NCI-H524 treated with DMSO at 0.1 percent for 48 hours (cell line): ENCODE results near the gene NEK11.

ENCODE experiments used
- DNase-seq: peaks from one replicate; lab custom pipeline; 2025; lab: John Stamatoyannopoulos, UW

The NEK11 gene

DNA sequence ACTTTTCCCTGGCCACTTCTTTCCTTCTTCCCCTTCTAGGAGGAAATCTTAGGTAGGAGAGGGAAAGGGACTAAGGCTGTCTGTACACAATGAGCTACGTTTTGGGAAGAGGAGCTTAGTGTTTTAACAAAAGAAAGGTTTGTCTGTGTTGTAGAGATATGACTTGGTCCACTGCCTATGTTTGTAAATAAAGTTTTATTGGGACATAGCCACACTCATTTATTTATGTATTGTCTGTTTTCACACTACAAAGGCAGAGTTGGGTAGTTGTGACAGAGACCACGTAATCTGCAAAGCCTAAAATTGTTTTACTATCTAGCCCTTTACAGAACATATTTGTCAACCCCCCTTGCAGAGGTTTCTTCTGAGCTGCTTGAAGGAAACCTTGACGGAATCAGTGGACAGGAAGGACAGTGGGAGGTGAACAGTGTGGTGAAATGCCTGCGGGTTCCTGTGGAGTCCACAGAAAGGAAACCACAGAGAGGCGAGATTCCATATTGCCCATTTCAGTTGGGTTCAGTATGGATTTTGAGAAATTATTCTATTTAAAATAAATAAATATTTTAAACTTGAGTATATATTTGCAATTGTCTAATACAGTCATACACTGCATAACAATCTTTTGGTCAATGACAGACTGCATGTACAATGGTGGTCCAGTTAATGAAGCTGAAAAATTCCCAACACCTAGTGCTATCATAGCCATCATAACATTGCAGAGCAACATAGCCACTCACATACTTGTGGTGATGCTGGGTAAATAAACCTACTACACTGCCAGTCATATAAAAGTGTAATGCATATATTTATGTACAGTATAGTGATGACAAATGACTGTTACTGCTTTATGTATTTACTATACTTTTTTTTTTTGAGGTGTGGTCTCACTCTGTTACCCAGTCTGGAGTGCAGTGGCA is 197.0 kb downstream of the NEK11 start:
- no peak for DNase-seq

DNA sequence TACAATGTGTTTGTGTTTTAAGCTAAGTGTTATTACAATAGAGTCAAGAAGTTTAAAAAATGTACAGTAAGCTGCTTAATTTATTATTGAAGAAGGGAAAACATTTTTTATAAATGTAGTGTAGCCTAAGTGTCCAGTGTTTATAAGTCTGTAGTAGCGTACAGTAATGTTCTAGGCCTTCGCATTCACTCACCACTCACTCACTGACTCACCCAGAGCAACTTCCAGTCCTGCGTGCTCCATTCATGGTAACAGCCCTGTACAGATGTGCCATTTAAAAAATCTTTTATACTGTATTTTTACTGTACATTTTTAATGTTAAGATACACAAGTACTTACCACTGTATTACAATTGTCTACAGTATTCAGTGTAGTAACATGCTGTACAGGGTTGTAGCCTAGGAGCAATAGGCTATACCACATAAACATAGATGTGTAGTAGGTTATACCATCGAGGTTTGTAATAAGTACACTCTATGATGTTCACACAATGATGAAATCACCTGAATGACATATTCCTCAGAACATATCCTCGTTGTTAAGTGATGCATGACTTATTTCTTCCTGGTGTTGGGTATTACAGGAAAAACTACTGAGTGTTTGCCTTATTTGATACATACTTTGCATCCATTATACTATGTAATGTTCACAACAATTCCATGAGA is 198.3 kb downstream of the NEK11 start:
- DNase-seq, result no peak

DNA sequence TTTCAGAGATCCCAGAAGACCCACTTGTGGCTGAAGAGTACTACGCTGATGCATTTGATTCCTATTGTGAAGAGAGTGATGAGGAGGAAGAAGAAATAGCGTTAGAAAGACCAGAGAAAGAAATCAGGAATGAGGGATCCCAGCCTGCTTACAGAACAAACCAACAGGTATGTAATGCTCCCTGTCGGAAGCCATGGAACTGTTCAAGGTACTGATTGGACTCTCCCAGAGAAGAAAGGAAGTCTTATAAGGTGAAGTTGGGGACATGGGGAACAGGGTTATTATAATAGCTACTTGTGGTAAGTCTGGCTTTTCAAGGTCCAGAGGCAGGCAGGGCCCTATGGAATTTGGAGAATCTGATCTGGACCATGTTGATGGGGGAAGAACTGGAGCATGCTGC is 201.8 kb downstream of the NEK11 start:
- no peak for DNase-seq

DNA sequence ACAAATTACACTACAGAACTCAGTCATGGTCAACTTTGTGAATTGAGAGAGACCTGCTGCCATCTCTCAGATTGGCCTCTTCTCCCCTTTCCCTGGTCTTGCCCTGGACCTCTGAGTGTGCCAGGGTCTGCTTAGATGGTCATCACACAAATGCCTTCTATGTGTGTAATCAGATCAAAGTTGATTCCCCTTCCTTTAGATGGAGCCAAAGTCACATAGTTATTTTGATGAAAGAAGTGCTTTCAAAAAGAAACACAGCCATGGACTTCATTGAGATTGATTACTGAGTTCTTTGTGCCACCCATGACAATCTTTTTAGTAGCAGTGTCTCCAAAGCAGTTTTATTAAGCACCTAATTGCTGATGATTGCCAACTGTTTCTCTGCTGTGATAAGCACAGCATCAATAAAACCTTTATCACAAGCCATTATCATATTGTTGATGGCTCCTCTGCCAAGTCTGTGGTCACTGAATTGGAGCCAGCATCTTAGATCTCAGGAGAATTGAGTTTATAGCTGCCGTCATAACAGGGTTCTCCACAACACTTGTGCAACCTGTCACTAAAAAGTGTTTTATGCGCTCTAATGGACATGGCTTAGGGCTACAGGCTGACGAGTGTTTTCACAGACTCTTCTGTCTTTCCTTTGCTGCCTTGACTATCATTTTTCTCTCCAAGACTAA is 205.2 kb downstream of the NEK11 start:
- no peak for DNase-seq

DNA sequence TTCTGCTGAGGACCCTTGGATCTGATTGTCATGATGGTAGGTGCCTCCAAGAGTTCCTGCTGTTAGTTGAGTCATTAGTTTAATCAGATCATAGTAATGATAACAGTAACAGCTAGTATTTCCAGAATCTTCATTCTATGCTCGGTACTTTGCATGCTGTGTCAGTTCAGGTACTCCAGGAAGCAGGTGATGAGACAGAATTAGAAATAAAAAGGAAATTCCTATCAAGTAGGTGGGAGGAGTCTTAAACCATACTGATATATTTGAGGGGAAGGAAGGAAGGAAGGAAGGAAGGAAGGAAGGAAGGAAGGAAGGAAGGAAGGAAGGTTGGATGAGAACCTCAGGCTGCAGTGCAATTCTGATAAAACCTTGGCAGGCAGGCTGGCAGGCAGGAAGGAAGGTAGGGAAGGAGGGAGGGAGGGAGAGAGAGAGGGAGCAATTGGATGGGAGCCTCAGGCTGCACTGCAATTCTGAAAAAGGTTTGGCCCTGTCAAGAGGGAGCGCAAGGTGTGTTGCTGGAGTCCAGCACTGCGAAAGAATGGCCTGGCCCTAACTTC is 206.1 kb downstream of the NEK11 start:
- DNase-seq, result no peak

DNA sequence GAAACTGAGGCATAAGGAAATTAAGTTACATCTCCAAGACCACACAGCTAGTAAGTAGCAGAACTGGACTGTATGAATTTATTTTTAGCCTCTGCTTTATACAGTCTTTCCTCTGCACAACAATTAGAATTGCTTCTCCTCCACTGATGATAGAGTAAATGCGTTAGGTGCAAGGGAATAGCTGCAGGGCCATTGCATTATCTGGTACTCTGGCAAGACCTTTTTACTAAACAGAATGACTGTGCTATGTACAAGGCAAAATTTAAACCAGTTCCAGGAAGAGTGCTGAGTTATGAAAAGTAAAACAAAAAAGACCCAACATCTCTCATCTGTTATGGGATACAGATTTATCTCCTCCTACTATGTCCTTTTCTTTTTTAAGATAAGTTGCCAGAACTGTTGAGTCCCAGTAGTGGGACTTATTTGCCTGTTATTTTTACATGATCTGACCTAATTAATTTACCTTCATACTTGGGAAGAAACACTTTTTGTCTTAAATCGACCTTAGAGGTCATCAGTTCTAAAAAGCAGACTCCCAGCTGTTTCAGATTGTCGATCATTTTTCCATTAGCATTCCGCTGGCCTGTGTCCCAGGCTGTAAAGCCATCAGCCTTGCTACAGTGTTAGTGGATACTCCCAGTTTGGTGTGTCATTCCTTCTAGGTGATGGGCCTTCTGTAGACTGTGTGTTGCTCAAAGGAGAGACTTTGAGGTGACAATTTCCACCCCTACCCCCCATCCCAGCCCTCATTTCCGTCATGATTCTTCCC is 207.4 kb downstream of the NEK11 start:
- DNase-seq, result no peak

DNA sequence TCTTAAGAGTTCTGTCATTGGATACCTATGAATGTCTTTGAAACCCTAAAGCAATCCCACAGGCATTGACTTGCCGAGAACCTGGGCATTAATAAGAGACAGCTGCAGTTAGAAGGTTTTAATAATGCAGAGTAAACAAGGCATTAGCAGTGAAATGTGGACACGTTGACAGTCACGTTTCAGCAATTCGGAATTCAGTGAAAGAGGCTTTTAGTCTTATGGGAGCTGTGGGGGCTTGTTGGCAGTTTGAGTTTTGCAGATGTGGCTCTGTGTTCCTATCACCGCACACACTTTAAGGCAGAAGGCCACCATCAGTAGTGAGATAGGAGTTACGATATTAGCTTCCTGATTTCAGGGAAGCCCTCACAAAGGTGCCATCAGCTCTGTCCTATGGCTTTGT is 209.7 kb downstream of the NEK11 start:
- no peak for DNase-seq

DNA sequence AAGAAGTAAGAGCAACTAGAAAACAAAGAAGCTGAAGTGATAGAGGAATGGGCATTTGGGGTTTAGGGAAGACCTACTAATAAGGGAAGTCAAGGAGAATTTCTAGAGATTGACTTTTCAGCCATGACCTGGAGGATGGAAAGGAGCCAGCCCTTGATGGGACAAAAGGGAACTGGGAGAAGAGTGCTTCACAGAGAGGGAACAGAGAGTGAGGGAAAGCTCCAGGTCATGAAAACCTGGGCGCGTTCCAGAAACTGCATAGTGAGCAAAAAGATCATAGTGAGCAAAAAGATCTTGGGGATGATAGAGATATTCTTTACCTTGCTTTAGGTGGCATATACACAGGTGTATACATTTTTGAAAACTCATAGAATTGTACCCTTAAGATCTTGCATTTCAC is 211.8 kb downstream of the NEK11 start:
- no peak for DNase-seq

DNA sequence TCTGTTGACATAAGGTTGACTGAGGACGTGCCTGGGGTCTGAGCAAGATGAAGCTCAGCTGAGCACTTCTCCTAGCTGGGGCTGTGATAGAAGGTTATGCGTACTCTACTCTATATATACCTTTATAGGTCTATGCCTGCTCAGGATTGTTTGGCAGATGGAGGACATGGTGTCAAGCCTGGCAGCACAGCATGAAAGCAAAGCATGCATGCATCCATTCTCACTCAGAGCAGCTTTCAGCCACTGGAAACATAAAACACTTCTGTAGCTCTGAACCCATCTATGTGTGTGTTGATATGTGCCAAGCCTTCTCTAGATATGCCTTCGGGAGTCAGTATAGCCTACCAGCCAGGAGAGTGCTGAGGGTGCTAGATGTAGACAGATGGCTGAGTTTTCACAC is 212.6 kb downstream of the NEK11 start:
- DNase-seq, result no peak

DNA sequence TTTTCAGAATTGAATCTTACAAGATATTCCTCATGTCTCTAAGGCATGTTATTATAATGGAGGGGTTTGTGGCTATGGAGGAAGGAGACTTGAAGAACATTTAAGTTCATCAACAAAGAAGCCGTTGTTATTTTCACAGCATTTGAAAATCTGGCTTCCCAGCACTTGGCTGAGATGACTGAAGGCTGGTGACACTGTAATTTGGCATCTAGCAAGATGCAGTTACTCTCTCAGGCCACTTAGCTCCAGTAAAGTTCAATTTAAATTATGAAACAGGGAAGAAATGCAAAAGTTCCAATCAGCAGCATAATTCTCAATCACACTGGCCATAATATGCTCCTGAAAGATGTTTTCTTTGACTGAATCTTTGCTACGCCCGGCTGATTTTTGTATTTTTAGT is 215.5 kb downstream of the NEK11 start:
- no peak for DNase-seq

DNA sequence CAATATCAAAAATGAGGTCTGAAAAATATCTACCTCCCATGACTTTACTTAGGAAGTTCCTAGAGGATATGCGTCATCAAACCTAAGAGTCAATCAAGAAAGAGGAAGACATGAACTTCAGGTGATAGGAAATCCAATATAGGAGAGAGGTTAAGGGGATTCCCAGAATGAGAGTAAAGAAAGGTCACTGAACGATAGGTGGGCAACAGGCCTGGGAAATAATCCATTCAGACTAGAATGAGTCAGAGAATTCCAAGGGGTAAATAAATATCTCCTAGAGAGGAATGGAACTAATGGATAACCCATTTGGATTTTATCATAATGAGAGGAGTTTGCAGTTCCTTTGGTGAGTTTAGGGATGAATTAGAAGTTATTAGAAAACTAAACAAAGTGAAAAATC is 223.8 kb downstream of the NEK11 start:
- no peak for DNase-seq

DNA sequence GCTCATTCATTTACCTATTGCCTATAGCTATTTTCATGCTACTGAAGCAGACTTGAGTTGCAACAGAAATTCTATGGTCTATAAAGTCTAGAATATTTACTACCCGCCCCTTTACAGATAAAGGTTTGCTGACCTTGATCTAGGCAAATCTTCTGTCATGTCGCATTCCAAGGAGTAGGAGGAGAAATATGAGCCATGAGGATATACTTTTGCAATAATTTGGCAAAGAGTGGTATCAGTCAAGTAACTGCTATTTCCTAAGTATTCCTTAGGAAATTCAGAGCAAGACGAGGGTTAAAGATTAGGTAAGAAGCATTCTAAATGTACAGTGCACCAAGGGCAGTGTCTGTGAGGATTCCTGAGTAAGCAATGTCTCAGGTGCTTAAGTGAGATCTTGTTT is 233.8 kb downstream of the NEK11 start:
- DNase-seq, result no peak

DNA sequence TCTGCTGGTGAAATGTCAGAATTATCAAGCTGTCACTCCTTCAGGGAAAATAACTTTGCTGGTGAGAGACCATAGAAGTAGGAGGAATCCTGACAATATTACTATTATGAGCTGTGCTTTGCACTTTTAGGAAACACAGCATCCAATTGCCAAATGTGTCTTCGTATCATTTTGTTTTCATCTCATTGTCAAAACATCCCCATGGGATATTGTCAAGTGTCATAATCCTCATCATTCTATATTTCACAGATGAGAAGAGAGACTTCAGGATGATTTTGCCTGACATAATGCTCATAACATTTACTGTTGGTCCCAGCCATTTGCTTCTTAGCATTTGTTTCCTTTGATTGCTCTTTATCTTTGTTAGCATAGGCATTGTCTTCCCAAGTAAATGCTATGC is 234.4 kb downstream of the NEK11 start:
- no peak for DNase-seq

DNA sequence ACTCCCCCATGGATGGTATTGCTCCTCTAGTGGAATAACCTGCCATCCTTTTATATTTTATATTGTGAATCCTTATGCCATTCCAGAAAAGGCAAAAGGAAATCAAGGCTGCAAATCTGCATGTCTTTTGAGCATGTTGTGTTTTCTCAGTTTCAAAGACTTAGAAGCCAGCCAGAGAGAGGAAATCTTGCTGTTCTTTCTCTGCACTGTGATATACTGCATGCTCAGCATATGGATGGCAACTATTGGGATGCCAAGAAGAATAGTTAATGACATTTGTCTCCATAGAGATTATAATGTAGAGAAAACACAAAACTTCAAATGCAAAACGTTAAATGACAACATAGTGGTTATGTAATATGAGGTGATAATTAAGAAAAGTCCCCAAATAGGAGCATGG is 248.9 kb downstream of the NEK11 start:
- DNase-seq, result no peak

DNA sequence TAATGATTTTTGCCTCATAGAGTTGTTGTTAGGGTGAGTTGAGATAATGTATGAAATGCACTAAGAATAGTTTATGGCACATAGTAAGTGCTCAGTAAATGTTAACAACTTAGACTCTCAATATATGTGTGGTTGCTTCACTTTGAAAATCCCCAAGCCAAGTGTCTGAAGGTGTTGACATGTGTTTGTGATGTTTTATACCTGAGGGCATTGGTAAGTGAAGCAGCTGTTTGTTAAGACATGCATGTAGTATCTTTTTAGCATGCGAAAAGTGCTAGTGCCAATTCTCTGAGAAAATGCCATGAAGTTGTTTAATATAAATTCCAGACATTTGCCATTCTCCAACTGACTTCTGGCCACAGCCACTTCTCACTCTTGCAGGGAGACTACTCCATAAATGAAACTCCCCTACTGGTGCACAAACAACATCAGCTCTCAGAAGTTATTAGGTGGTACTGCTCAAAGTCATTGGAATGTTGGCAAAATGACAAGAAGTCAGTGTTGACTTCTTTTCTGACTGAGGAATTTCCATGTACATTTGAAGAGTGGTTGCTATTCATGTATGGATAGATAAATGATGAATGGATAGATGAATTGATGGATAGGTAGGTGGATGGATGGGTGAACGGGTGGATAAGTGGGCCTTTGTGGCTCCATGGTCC is 251.3 kb downstream of the NEK11 start:
- no peak for DNase-seq

DNA sequence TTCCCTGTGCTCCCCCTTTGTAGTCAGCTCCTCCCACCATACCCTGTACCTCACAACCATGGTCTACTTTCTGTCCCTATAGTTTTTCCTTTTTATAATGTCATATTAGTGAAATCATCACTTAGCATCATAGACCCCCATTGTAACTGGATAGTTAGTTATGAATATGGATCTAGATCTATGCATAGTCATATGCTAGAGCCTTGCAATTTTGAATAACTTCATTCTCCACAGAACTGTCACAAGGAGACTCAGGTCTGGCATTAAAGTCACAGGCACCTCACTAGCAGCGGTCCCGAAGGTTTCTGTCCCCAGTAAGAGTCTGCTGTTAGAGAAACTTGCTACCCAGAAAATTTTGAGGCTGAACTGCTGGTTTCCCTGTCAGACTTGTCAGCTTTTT is 252.9 kb downstream of the NEK11 start:
- no peak for DNase-seq

DNA sequence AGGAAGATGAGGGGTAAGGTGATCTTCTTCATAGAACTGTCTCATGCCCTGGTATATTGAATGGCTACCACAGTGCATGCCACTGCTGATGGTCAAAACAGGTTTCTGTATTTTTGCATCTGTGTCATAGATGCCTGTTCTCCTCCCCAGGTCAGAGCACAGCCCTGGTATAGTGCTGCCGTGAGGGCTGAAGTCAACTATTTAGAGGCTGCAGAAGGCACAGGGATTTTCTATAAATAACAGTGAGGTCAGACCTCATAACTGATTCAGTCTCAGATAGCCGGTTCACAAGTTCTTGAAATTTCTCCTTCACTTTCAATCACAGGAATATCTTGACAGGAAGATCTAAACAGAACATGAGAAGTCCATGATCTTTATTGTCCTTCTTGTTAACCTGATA is 255.7 kb downstream of the NEK11 start:
- no peak for DNase-seq

DNA sequence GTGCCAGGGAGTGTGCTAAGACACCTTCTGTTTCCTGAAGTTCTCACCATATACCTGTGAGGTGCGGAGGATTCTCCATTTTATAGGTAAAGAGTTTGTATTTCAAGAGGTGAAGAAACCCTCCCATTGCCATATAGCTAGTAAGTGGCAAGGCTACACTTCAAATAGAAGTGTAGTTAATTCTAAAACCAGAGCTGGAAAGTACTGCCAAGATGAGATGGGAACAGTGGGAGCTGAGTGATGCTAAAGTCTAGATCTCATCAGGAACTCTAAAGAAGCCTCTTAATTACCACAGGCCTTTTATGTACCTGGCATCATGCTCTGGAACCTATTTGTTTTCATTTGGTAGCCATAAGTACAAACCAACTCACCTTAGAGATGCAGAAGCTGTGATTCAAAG is 256.3 kb downstream of the NEK11 start:
- no peak for DNase-seq

DNA sequence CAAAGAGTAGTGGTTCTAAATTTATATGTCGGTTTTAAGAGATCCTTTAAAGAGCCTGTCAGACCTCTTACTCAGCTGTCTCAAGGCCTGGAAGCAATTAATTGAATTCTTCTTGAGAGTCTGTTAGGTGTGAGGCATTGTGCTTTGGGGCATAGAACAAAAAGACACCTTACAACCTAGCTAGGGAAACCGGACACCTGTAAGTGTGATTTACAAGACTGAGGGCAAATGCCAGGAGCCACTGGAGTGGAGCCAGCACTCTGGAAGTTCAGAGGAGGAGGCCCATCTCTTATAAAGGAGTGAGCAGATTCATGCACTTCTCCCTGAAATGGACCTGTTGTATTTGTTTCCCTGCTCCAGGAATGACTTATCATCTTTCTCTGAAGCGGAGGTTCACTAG is 257.2 kb downstream of the NEK11 start:
- no peak for DNase-seq

DNA sequence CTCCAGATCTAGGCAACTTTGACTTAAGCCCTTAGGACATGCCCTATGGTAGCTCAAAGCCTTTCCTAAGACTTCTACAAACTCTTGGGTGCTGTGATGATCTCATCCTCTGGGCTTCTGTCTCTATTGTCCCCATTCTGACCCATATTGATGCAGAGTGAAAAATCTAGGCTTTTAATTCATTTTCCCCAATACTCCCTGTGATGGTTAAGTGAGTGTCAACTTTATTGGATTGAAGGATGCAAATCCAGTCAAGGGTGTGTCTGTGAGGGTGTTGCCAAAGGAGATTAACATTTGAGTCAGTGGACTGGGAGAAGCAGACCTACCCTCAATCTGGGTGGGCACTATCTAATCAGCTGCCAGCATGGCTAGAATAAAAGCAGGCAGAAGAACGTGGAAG is 257.6 kb downstream of the NEK11 start:
- no peak for DNase-seq

DNA sequence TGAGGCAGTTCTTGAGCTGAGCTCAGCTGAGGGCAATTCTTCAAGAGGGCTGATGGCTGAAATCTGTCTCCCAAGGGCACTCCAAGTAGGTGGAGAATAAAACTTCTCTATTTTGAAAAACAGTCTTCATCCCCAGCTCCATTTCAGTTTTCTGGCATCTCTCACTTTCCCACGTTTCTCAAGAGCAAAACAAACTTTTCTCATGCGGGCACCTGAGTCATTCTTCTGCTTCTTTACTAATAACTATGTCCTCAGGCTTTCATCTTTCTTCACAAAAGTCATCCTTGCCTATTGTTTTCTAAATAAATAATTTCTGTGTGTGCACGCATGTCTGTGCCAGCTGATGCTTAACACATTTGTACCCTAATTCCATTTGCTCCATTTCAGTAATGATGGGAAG is 258.8 kb downstream of the NEK11 start:
- no peak for DNase-seq
